OCI-LY1 (cell line): ENCODE data around the gene SIRPA.
A peak's percentile ranks its signal among the peaks of the same experiment; 100 is the strongest.

Source experiments
- H2AFZ ChIP-seq: fragments of 200-600 bp; sonication (generic), shearing (Covaris generic); 2 replicates; pipeline ENCODE4 v1.6.0; 2014; ENCODE audit warnings: antibody characterized with exemption, mild to moderate bottlenecking, low read length
- H3F3A ChIP-seq: fragments of 200-600 bp; sonication (generic), shearing (Covaris generic); 2 replicates; pipeline ENCODE4 v1.6.0; 2014; ENCODE audit warnings: mild to moderate bottlenecking, antibody characterized with exemption, low read length, moderate library complexity; ENCODE audit not compliant: insufficient read depth
- H3K27ac ChIP-seq: fragments of 200-600 bp; sonication (generic); 2 replicates; pipeline ENCODE4 v1.5.1; 2014; ENCODE audit warnings: low read length, mixed run types, mild to moderate bottlenecking, low read depth; ENCODE audit not compliant: poor library complexity, severe bottlenecking
- H3K27me3 ChIP-seq: fragments of 200-600 bp; sonication (generic); 2 replicates; pipeline ENCODE4 v1.6.0; 2014; ENCODE audit warnings: antibody characterized with exemption, mild to moderate bottlenecking, low read length, moderate library complexity; ENCODE audit not compliant: insufficient read depth
- H3K36me3 ChIP-seq: fragments of 200-600 bp; sonication (generic); 2 replicates; pipeline ENCODE4 v1.6.1; 2014; ENCODE audit warnings: mild to moderate bottlenecking, antibody characterized with exemption, low read length, moderate library complexity, mixed read lengths; ENCODE audit not compliant: insufficient read depth
- H3K4me1 ChIP-seq: fragments of 200-600 bp; sonication (generic); 2 replicates; pipeline ENCODE4 v1.5.1; 2014; ENCODE audit warnings: mild to moderate bottlenecking, low read length, moderate library complexity; ENCODE audit not compliant: insufficient read depth, severe bottlenecking
- H3K4me2 ChIP-seq: fragments of 200-600 bp; sonication (generic), shearing (Covaris generic); 2 replicates; pipeline ENCODE4 v1.6.1; 2014; ENCODE audit warnings: low read length
- H3K4me3 ChIP-seq: fragments of 200-600 bp; sonication (generic); 2 replicates; pipeline ENCODE4 v1.5.1; 2014; ENCODE audit warnings: low read length, low read depth, mild to moderate bottlenecking, mixed read lengths; ENCODE audit not compliant: poor library complexity, severe bottlenecking
- H3K79me2 ChIP-seq: fragments of 200-600 bp; shearing (Covaris generic); 2 replicates; pipeline ENCODE4 v1.6.1; 2016; ENCODE audit warnings: mixed run types, low read length, mixed read lengths; ENCODE audit not compliant: insufficient read depth
- H3K9ac ChIP-seq: fragments of 200-600 bp; sonication (generic), shearing (Covaris generic); 2 replicates; pipeline ENCODE4 v1.6.1; 2014; ENCODE audit warnings: mild to moderate bottlenecking, low read length, mixed read lengths
- H3K9me2 ChIP-seq: fragments of 200-600 bp; sonication (generic), shearing (Covaris generic); 2 replicates; pipeline ENCODE4 v1.6.1; 2014; ENCODE audit warnings: low read depth, mild to moderate bottlenecking, low read length, mixed read lengths
- H3K9me3 ChIP-seq: fragments of 200-600 bp; shearing (Covaris generic); 2 replicates; pipeline ENCODE4 v1.6.1; 2014; ENCODE audit warnings: low read length, mixed read lengths
- H4K20me1 ChIP-seq: fragments of 200-600 bp; sonication (generic), shearing (Covaris generic); 2 replicates; pipeline ENCODE4 v1.6.0; 2016; ENCODE audit warnings: mild to moderate bottlenecking, low read length; ENCODE audit not compliant: insufficient read depth
- CTCF ChIP-seq: fragments of 200-600 bp; sonication (generic), shearing (Covaris generic); IDR thresholded peaks from 2 replicates; pipeline ENCODE4 v1.5.1; 2017; ENCODE audit warnings: mild to moderate bottlenecking, antibody characterized with exemption, low read length, moderate library complexity, mixed read lengths
- EZH2 ChIP-seq: fragments of 200-600 bp; sonication (generic), shearing (Covaris generic); IDR thresholded peaks from 2 replicates; pipeline ENCODE4 v1.8.0; 2017; ENCODE audit warnings: borderline replicate concordance, mixed run types, mild to moderate bottlenecking, antibody characterized with exemption, low read length, moderate library complexity, mixed read lengths

SIRPA gene

GRCh38 chr20:1964659-1965405, 69.6 kb downstream of the SIRPA start:
- Histone ChIP-seq H3K4me1 (peaks cover 6% of the 10 kb centered on the region), H3K27ac (no peak overlapping the region), H3K9me3 (no peaks in the 10 kb centered on the region), H3K9ac (no peak overlapping the region; the same call in 1 of the 2 replicates), H2AFZ (peak overlapping the region; percentile 69; the same call in 1 of the 2 replicates), H4K20me1 (no peaks in the 10 kb centered on the region), H3K27me3 (no peaks in the 10 kb centered on the region), H3K36me3 (no peaks in the 10 kb centered on the region), H3K4me2 (peak overlapping the region; percentile 63), H3K9me2 (no peaks in the 10 kb centered on the region), H3K4me3 (peak overlapping the region; percentile 25), H3K79me2 (no peaks in the 10 kb centered on the region), H3F3A (no peaks in the 10 kb centered on the region)
- TF ChIP-seq CTCF (no peak), EZH2 (no peak)

- no peaks in the 10 kb centered on the region for H3K9me2 ChIP-seq
- H3K4me2 ChIP-seq: peak overlapping the region; percentile 63
- H3K36me3 ChIP-seq: no peaks in the 10 kb centered on the region
- peaks cover 6% of the 10 kb centered on the region for H3K4me1 ChIP-seq
- no peaks in the 10 kb centered on the region for H3K9me3 ChIP-seq
- no peak overlapping the region; the same call in 1 of the 2 replicates for H3K9ac ChIP-seq
- H3F3A ChIP-seq: no peaks in the 10 kb centered on the region
- TF ChIP-seq EZH2 (no peak), CTCF (peak; percentile 95)
- peak overlapping the region; percentile 69; the same call in 1 of the 2 replicates for H2AFZ ChIP-seq
- H3K79me2 ChIP-seq: no peaks in the 10 kb centered on the region
- peak overlapping the region; percentile 25 for H3K4me3 ChIP-seq
- H4K20me1 ChIP-seq: no peaks in the 10 kb centered on the region
- no peak overlapping the region for H3K27ac ChIP-seq
- no peaks in the 10 kb centered on the region; the same call in 1 of the 2 replicates for H3K27me3 ChIP-seq
Measured at GRCh38 chr20:1965520-1966351, 70.5 kb downstream of the SIRPA start.

GRCh38 chr20:1968964-1969363, 73.8 kb downstream of the SIRPA start:
- Histone ChIP-seq H4K20me1 (no peaks in the 10 kb centered on the region), H3K9me3 (no peaks in the 10 kb centered on the region), H3K9ac (no peak overlapping the region), H3K4me1 (peaks cover 6% of the 10 kb centered on the region), H3K79me2 (no peaks in the 10 kb centered on the region), H3K4me3 (no peak overlapping the region), H3F3A (no peaks in the 10 kb centered on the region), H3K9me2 (no peaks in the 10 kb centered on the region), H3K36me3 (no peaks in the 10 kb centered on the region), H3K4me2 (no peak overlapping the region), H3K27me3 (no peaks in the 10 kb centered on the region; the same call in 1 of the 2 replicates), H3K27ac (no peak overlapping the region), H2AFZ (no peak overlapping the region)
- TF ChIP-seq CTCF (no peak), EZH2 (no peak)
